SK-N-SH (cell line): ENCODE results near the gene CRYM. TPM values are rescaled to one million over a fixed set of nuclear protein-coding genes. Genes with fewer than 3 reads are reported as not detected.

Experiments used
- CTCF ChIA-PET: fragments of 300-600, 350-600 bp; formaldehyde crosslinking; extraction: SDS; loops from one replicate; lab custom pipeline; 2021; lab: Yijun Ruan, JAX
- POLR2A ChIA-PET: fragments of 350-600 bp; sonication (Branson Sonifier 250); formaldehyde crosslinking; extraction: SDS; loops from one replicate; lab custom pipeline; 2020; ENCODE audit warnings: antibody characterized with exemption, inconsistent platforms; lab: Yijun Ruan, JAX
- DNase-seq: peaks from one replicate; pipeline ENCODE4 v3.0.0; 2012
- H2AFZ ChIP-seq: fragments of 200-600 bp; sonication (generic); 2 replicates; pipeline ENCODE4 v1.8.1; 2016; ENCODE audit warnings: antibody characterized with exemption, mild to moderate bottlenecking, low read depth
- H3F3A ChIP-seq: fragments of 200-600 bp; sonication (generic); replicated peaks from 2 replicates; pipeline ENCODE3; 2016; ENCODE audit warnings: antibody characterized with exemption, mild to moderate bottlenecking; ENCODE audit not compliant: insufficient read depth
- H3K27ac ChIP-seq, 2 experiments: fragments of 200-500 bp in 1 of 2; fragments of 200-600 bp in 1 of 2; sonication (Bioruptor generic) in 1 of 2; sonication (generic), shearing (Covaris generic) in 1 of 2; 2 replicates each; pipeline versions ENCODE4 v1.5.1 to v1.6.1; 2014 to 2016; ENCODE audit warnings: low read depth in 2 of 2, inconsistent platforms in 1 of 2, low read length in 1 of 2, mild to moderate bottlenecking in 1 of 2, mixed read lengths in 1 of 2
- H3K27me3 ChIP-seq: fragments of 200-600 bp; sonication (generic), shearing (Covaris generic); 2 replicates; pipeline ENCODE4 v1.6.1; 2016; ENCODE audit warnings: mixed run types; ENCODE audit not compliant: insufficient read depth
- H3K36me3 ChIP-seq, 2 experiments: fragments of 200-500 bp in 1 of 2; fragments of 200-600 bp in 1 of 2; sonication (Bioruptor generic) in 1 of 2; sonication (generic) in 1 of 2; replicated peaks in 1 of 2; 2 replicates each; pipeline versions ENCODE3 to v1.5.1; 2014 to 2016; ENCODE audit warnings: low read length in 1 of 2, mild to moderate bottlenecking in 1 of 2; ENCODE audit not compliant: insufficient read depth in 2 of 2, control insufficient read depth in 1 of 2
- H3K4me1 ChIP-seq, 2 experiments: fragments of 200-500 bp in 1 of 2; fragments of 200-600 bp in 1 of 2; sonication (Bioruptor generic) in 1 of 2; sonication (generic), shearing (Covaris generic) in 1 of 2; 2 replicates each; pipeline versions ENCODE4 v1.5.1 to v1.6.1; 2014 to 2016; ENCODE audit warnings: low read depth in 1 of 2, low read length in 1 of 2, mixed run types in 1 of 2; ENCODE audit not compliant: insufficient read depth in 2 of 2, control insufficient read depth in 1 of 2
- H3K4me2 ChIP-seq: fragments of 200-600 bp; sonication (generic), shearing (Covaris generic); 2 replicates; pipeline ENCODE4 v1.6.1; 2017; ENCODE audit warnings: mixed run types
- H3K4me3 ChIP-seq, 2 experiments: fragments of 200-500 bp in 1 of 2; fragments of 200-600 bp in 1 of 2; sonication (Bioruptor generic) in 1 of 2; sonication (generic), shearing (Covaris generic) in 1 of 2; 2 replicates each; pipeline versions ENCODE4 v1.5.1 to v1.8.1; 2014 to 2016; ENCODE audit warnings: low read depth in 2 of 2, inconsistent platforms in 1 of 2, low read length in 1 of 2, mild to moderate bottlenecking in 1 of 2, mixed read lengths in 1 of 2, moderate library complexity in 1 of 2
- H3K79me2 ChIP-seq: fragments of 200-600 bp; sonication (generic); 2 replicates; pipeline ENCODE4 v1.8.1; 2017; ENCODE audit warnings: mild to moderate bottlenecking; ENCODE audit not compliant: insufficient read depth
- H3K9ac ChIP-seq: fragments of 200-600 bp; sonication (generic); 2 replicates; pipeline ENCODE4 v1.6.1; 2017; ENCODE audit warnings: mixed run types
- H3K9me2 ChIP-seq: fragments of 200-600 bp; sonication (generic); 2 replicates; pipeline ENCODE4 v1.6.1; 2017; ENCODE audit warnings: mixed run types
- H3K9me3 ChIP-seq: fragments of 200-600 bp; sonication (generic); 2 replicates; pipeline ENCODE4 v1.6.1; 2017; ENCODE audit warnings: mixed run types, mild to moderate bottlenecking, moderate library complexity
- H4K20me1 ChIP-seq: fragments of 200-600 bp; sonication (generic); 2 replicates; pipeline ENCODE4 v1.6.1; 2017; ENCODE audit warnings: mild to moderate bottlenecking, mixed run types; ENCODE audit not compliant: insufficient read depth
- CHD2 ChIP-seq: fragments of 150-350 bp; IDR thresholded peaks from 2 replicates; pipeline ENCODE4 v1.6.1; 2018; ENCODE audit warnings: low read length; ENCODE audit not compliant: partially characterized antibody
- ELF1 ChIP-seq: IDR thresholded peaks from 2 replicates; pipeline ENCODE4 v1.4.0; 2012
- EP300 ChIP-seq, 2 experiments: IDR thresholded peaks; 2 replicates each; pipeline versions ENCODE4 v1.4.0 to v1.6.1; 2012; ENCODE audit warnings: borderline replicate concordance in 1 of 2, low read depth in 1 of 2, low read length in 1 of 2
- EZH2phosphoT487 ChIP-seq: fragments of 200-600 bp; sonication (generic); IDR thresholded peaks from 2 replicates; pipeline ENCODE4 v1.6.1; 2017; ENCODE audit warnings: low read depth, mixed run types, mild to moderate bottlenecking, antibody characterized with exemption, moderate library complexity, borderline replicate concordance
- FOSL2 ChIP-seq: IDR thresholded peaks from 2 replicates; pipeline ENCODE4 v1.4.0; 2012; ENCODE audit warnings: low read depth, mild to moderate bottlenecking, moderate library complexity, borderline replicate concordance
- FOXJ3 ChIP-seq: sonication (generic); formaldehyde crosslinking; IDR thresholded peaks from 2 replicates; pipeline ENCODE4 v1.5.1; 2020; ENCODE audit warnings: mild to moderate bottlenecking, missing genetic modification reagents
- MXI1 ChIP-seq: IDR thresholded peaks from 2 replicates; pipeline ENCODE4 v1.6.1; 2012; ENCODE audit warnings: mild to moderate bottlenecking, low read depth, low read length, improper control_type of control experiment
- NFIC ChIP-seq: IDR thresholded peaks from 2 replicates; pipeline ENCODE4 v1.4.0; 2012; ENCODE audit warnings: borderline replicate concordance
- NRF1 ChIP-seq: IDR thresholded peaks from 2 replicates; pipeline ENCODE4 v1.6.1; 2012; ENCODE audit warnings: low read depth, mild to moderate bottlenecking, low read length
- PBX3 ChIP-seq: IDR thresholded peaks from 2 replicates; pipeline ENCODE4; 2012
- POLR2AphosphoS5 ChIP-seq: IDR thresholded peaks from 2 replicates; pipeline ENCODE4 v1.6.1; 2012; ENCODE audit warnings: low read depth, low read length
- RCOR1 ChIP-seq: fragments of 150-350 bp; IDR thresholded peaks from 2 replicates; pipeline ENCODE4 v1.6.1; 2017; ENCODE audit warnings: antibody characterized with exemption, low read length
- RXRA ChIP-seq: IDR thresholded peaks from 2 replicates; pipeline ENCODE4 v1.4.0; 2012; ENCODE audit warnings: low read depth, mild to moderate bottlenecking, borderline replicate concordance
- SIN3A ChIP-seq: IDR thresholded peaks from 2 replicates; pipeline ENCODE4 v1.6.1; 2012; ENCODE audit warnings: low read depth, mild to moderate bottlenecking, low read length, moderate library complexity, borderline replicate concordance
- TAF1 ChIP-seq: IDR thresholded peaks from 2 replicates; pipeline ENCODE4 v1.6.1; 2012; ENCODE audit warnings: low read depth, mild to moderate bottlenecking, low read length, moderate library complexity, borderline replicate concordance
- TCF12 ChIP-seq: IDR thresholded peaks from 2 replicates; pipeline ENCODE4 v1.4.0; 2012
- TEAD4 ChIP-seq: IDR thresholded peaks from 2 replicates; pipeline ENCODE4 v1.4.0; 2012; ENCODE audit warnings: mild to moderate bottlenecking, borderline replicate concordance; ENCODE audit not compliant: insufficient read depth
- YY1 ChIP-seq: IDR thresholded peaks from 2 replicates; pipeline ENCODE4 v1.4.0; 2012; ENCODE audit warnings: low read depth, mild to moderate bottlenecking
- WGBS: methylation state at CpG from one replicate; pipeline ENCODE4 v1.1.6; 2017; ENCODE audit warnings: low lambda C conversion rate; 5-methylcytosine and 5-hydroxymethylcytosine counted together
- polyA plus RNA-seq, 3 experiments: library from polyadenylated mRNA; depleted of rRNA; stranded (reverse); fragments of >200 nt; gene quantifications; 2 replicates each; pipeline ENCODE4 v1.2.3, GENCODE V29; 2012

CRYM gene
- polyA plus RNA-seq, 1 of the 3 experiments (the other 2 are of a cell fraction) = 1.8 TPM

- H3K9ac ChIP-seq = no peak overlapping the region
- no peak for DNase-seq
- POLR2A ChIA-PET = no interaction called here
- H3K79me2 ChIP-seq = no peaks in the 10 kb centered on the region
- H4K20me1 ChIP-seq = no peaks in the 10 kb centered on the region
- WGBS = 87% methylated on average over 2 of the region's 2 CpGs
- TF ChIP-seq NRF1 (no peak), SIN3A (no peak), EP300 (IDR thresholded peaks at IDR 0.05; ENCODE audit: borderline replicate concordance in 1 of 2, low read depth in 1 of 2, low read length in 1 of 2) (no peak), MXI1 (no peak), EZH2phosphoT487 (no peak), CHD2 (no peak), POLR2AphosphoS5 (no peak), FOSL2 (no peak)
- TF ChIP-seq, all 33 proteins: peak for 0
- Histone ChIP-seq H3K4me3 (no peak overlapping the region), H3K4me2 (no peak overlapping the region), H3K9me2 (no peaks in the 10 kb centered on the region), H3K27me3 (no peaks in the 10 kb centered on the region; the same call in 1 of the 2 replicates), H3K27ac (no peak overlapping the region), H3F3A (no peaks in the 10 kb centered on the region), H3K4me1 (no peaks in the 10 kb centered on the region), H3K9me3 (no peaks in the 10 kb centered on the region), H2AFZ (no peak overlapping the region), H3K36me3 (no peaks in the 10 kb centered on the region)
- CTCF ChIA-PET = no interaction called here
These were observed 58.5 kb downstream of the CRYM start for GRCh38 chr16:21219551-21219950.

DNA sequence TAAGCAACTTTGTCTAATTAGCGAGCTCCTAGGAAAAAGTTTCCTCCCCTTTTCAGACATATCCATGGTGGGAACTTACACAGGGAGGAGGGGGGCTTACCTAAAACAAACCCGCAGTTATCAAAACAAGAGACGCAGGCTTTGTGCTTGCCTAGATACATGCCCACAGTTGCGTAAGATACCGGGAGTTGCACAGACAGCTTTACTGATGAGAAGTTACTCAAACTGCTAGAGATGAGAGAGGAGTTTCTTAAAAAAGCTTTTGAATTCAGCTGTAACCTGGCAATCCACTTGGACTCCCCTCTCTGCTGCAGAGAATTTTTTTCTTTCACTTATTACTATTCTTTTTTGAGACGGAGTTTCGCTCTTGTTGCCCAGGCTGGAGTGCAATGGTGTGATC is 59.9 kb downstream of the CRYM start:
- WGBS = 81% methylated on average over 7 of the region's 7 CpGs

More for the DNA sequence above, 59.9 kb downstream of the CRYM start:
- Histone ChIP-seq H3K79me2 (no peaks in the 10 kb centered on the region), H3K36me3 (no peaks in the 10 kb centered on the region), H3K4me3 (no peak overlapping the region), H3K4me1 (no peaks in the 10 kb centered on the region), H3K9me2 (no peaks in the 10 kb centered on the region), H4K20me1 (no peaks in the 10 kb centered on the region), H3K9me3 (no peaks in the 10 kb centered on the region), H3K27me3 (no peaks in the 10 kb centered on the region; the same call in 1 of the 2 replicates), H2AFZ (no peak overlapping the region), H3K9ac (no peak overlapping the region), H3K4me2 (no peak overlapping the region), H3F3A (no peaks in the 10 kb centered on the region), H3K27ac (no peak overlapping the region)
- DNase-seq = no peak
- POLR2A ChIA-PET = no interaction called here
- no peak for TF ChIP-seq NRF1
- no peak for TF ChIP-seq ELF1
- TF ChIP-seq RCOR1 = no peak
- no peak for TF ChIP-seq TEAD4
- TF ChIP-seq TAF1 = no peak
- TF ChIP-seq CHD2 = no peak
- TF ChIP-seq TCF12 = no peak
- no peak for TF ChIP-seq PBX3
- TF ChIP-seq YY1 = no peak
- TF ChIP-seq NFIC = no peak
- no peak for TF ChIP-seq MXI1
- no peak for TF ChIP-seq FOXJ3
- no peak for TF ChIP-seq RXRA
- CTCF ChIA-PET = interaction anchor here (1.0 kb wide), 1 partner anchor 82 kb away, joined by 4 read pairs; no protein-coding TSS in a partner anchor
